ENCODE results near the gene COPG1. TPM values are rescaled to one million over a fixed set of nuclear protein-coding genes. Genes with fewer than 3 reads are reported as not detected.

COPG1 gene
- total and polyA plus RNA-seq, 2 of the 13 experiments (the other 11 are each of a cell fraction or from before 2014, with no cell fraction given): 98.6 to 166 TPM

DNA sequence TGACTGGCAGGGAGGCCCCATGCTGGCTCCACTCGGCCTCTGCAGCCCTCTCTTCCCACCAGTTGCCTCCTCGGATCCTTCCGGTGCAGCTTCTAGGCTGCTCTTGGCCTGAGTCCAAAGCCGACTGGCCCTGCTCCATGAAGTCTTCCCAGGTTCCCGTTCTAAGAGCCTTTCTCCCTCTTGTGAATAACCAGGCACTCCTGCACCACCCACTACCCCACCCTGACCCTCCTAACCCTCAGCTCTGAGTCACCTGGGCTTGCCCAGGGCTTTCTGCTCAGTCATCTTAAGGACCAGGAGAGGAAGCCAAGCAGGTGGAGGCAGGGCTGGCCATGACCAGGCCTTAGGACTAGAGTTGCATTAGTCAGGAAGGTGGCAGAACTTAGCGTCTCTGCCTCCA lies 37.6 kb upstream of the COPG1 start (continued):
- TF ChIP-seq, protein P1, sequence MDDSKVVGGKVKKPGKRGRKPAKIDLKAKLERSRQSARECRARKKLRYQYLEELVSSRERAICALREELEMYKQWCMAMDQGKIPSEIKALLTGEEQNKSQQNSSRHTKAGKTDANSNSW (CRISPR knock-in tag; IDR thresholded peaks at IDR 0.05; ENCODE audit: borderline replicate concordance): no peak
- TF ChIP-seq EED (CRISPR knock-in tag; IDR thresholded peaks at IDR 0.05) (no peak), SAP130 (CRISPR knock-in tag; IDR thresholded peaks at IDR 0.05; ENCODE audit: low read depth) (0 out of 2 replicates have a peak, but pooled peaks have one; percentile 15), ZNF230 (CRISPR knock-in tag; IDR thresholded peaks at IDR 0.05) (no peak), POLR2AphosphoS5 (IDR thresholded peaks at IDR 0.05; ENCODE audit: low read depth, low read length) (no peak), MEF2D (CRISPR knock-in tag; IDR thresholded peaks at IDR 0.05) (no peak), MXI1 (IDR thresholded peaks at IDR 0.05; ENCODE audit: borderline replicate concordance, low read depth, low read length) (no peak), KAT7 (CRISPR knock-in tag; IDR thresholded peaks at IDR 0.05; ENCODE audit: borderline replicate concordance) (no peak), ZBTB20 (CRISPR knock-in tag; IDR thresholded peaks at IDR 0.05; ENCODE audit: borderline replicate concordance, low read depth) (no peak), NFIC (IDR thresholded peaks at IDR 0.05; ENCODE audit: low read length) (0 out of 2 replicates have a peak, but pooled peaks have one; percentile 25), ZNF773 (CRISPR knock-in tag; IDR thresholded peaks at IDR 0.05; ENCODE audit: borderline replicate concordance) (no peak), REXO4 (CRISPR knock-in tag; IDR thresholded peaks at IDR 0.05; ENCODE audit: borderline replicate concordance) (no peak), MAFF (IDR thresholded peaks at IDR 0.05; ENCODE audit: low read depth, low read length) (peak; percentile 45; the same call in 1 of the 2 replicates), ZNF629 (CRISPR knock-in tag; conservative IDR thresholded peaks at IDR 0.05) (no peak), ZNF768 (CRISPR knock-in tag; IDR thresholded peaks at IDR 0.05) (no peak), ETV5 (CRISPR knock-in tag; IDR thresholded peaks at IDR 0.05; ENCODE audit: borderline replicate concordance) (peak; percentile 68; the same call in 1 of the 2 replicates), EZH2 (conservative IDR thresholded peaks at IDR 0.05; ENCODE audit: low read depth, low read length) (no peak)
- TF ChIP-seq, protein P2, sequence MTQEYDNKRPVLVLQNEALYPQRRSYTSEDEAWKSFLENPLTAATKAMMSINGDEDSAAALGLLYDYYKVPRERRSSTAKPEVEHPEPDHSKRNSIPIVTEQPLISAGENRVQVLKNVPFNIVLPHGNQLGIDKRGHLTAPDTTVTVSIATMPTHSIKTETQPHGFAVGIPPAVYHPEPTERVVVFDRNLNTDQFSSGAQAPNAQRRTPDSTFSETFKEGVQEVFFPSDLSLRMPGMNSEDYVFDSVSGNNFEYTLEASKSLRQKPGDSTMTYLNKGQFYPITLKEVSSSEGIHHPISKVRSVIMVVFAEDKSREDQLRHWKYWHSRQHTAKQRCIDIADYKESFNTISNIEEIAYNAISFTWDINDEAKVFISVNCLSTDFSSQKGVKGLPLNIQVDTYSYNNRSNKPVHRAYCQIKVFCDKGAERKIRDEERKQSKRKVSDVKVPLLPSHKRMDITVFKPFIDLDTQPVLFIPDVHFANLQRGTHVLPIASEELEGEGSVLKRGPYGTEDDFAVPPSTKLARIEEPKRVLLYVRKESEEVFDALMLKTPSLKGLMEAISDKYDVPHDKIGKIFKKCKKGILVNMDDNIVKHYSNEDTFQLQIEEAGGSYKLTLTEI (CRISPR knock-in tag; conservative IDR thresholded peaks at IDR 0.05): no peak
- TF ChIP-seq, protein P3, sequence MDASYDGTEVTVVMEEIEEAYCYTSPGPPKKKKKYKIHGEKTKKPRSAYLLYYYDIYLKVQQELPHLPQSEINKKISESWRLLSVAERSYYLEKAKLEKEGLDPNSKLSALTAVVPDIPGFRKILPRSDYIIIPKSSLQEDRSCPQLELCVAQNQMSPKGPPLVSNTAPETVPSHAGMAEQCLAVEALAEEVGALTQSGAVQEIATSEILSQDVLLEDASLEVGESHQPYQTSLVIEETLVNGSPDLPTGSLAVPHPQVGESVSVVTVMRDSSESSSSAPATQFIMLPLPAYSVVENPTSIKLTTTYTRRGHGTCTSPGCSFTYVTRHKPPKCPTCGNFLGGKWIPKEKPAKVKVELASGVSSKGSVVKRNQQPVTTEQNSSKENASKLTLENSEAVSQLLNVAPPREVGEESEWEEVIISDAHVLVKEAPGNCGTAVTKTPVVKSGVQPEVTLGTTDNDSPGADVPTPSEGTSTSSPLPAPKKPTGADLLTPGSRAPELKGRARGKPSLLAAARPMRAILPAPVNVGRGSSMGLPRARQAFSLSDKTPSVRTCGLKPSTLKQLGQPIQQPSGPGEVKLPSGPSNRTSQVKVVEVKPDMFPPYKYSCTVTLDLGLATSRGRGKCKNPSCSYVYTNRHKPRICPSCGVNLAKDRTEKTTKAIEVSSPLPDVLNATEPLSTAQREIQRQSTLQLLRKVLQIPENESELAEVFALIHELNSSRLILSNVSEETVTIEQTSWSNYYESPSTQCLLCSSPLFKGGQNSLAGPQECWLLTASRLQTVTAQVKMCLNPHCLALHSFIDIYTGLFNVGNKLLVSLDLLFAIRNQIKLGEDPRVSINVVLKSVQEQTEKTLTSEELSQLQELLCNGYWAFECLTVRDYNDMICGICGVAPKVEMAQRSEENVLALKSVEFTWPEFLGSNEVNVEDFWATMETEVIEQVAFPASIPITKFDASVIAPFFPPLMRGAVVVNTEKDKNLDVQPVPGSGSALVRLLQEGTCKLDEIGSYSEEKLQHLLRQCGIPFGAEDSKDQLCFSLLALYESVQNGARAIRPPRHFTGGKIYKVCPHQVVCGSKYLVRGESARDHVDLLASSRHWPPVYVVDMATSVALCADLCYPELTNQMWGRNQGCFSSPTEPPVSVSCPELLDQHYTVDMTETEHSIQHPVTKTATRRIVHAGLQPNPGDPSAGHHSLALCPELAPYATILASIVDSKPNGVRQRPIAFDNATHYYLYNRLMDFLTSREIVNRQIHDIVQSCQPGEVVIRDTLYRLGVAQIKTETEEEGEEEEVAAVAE (CRISPR knock-in tag; IDR thresholded peaks at IDR 0.05; ENCODE audit: borderline replicate concordance): no peak
